Measurements from ENCODE around the gene ZNF789.
A peak's percentile ranks its signal among the peaks of the same experiment; 100 is the strongest.
"Not testable (repeated sequence)": the region's sequence is repeated elsewhere in the genome, so short reads cannot be mapped to it uniquely, and the experiment has no call there.

The ZNF789 gene

DNA sequence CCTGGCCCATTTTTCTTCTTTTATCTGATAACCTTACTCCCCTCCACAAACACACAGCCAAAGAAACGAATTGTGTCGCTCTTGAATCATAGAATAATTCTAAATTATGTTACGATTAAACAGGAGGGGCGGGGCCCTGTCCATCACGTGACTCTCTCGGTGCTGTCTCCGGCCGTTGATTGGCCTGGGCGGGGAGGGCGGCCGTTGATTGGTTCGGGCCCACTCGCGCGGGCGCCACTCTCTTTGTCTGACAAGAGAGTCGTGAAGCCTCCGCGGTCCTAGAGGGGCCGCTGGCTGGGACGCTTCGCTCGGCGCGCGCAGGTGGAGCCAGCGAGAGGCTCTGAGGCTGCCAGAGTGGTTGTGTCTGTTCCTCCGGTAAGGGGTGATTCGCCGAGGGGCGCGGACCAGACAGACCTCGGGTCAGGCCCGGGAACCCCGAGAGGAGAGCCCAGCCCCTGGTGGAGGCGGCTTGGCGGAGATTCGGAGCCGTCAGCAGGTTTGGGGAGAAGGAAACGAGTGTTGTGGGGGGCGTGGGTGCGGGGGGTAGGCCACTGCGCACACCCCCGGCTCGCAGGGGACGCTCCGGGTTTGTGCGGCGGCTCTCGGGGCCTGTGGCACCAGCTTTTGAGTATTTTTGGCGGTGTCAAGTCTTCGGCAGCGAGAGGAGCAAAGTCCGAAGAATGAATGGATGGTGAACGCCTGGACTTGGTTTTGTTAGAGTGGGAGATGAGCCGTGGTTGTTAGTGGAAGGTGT is at the start of gene ZNF789:
ZNF789 (plus strand) TSS at position 330 of the 754 bp plus-strand sequence. CDS start 3,567 bp downstream, outside the sequence.
- peak; percentile 96 for DNase-seq

DNA sequence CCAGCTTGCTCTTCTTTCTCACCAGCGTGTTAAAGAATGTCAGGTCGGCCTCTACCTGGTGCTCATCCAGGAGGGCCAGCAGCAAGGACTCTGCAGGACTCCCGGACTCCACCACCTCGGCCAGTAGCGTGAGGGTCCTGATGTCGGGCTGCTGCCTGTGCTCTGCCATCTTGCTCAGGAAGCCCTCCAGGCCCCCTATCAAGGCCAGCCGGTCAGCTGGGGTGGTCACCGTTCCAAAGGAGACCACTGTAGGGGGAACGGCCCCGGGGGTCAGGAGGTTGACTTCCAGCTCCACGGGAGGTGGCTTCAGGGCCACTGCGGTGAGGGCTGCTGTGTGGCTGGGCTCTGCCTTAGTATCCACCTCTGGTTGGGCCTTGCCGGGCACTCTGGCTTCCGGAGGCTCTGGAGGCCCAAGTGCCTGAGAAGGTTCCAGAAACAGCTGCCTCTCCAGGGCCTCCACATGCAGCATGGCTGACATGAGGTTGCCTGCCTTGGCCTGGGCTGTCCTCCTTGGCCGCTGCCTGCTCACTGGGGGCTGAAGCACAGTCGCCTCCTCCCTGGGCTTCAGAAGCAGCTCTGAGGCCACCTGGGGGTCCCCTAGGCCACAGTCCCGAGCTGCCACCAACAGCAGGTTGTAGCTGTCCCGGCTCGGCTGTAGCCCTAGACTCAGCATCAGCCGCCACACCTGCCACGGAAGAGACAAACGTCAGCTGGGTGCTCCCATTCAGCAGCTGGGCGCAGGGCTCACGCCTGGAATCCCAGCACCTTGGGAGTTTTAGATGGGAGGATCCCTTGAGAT is 47.6 kb upstream of the ZNF789 start:
- DNase-seq, result no peak

DNA sequence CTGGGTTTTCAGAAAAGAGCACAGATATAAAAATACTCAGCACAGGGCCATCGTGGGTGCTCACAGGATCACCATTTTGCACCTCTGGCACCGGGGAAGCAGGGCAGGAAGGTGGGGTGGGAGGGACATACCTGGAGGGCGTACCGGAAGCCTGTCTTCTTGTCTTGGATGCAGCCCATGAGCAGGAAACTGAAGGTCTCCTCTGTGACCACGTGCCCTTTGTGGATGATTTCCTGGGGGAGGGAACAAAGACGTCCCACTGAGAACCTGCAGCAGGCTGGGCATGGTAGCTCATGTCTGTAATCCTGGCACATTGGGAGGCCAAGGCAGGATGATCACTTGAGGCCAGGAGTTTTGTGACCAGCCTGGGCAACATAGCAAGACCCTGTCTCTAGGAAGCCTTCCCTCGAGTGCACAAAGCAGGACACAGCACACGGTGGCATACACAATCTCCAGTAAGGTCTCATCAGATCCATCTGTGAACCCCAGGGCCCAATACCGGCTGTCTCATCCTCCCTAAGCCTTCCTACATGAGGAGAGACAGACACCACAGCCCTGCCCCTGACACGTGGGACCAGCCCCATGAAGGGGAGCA is 43.6 kb upstream of the ZNF789 start:
- DNase-seq, result no peak

DNA sequence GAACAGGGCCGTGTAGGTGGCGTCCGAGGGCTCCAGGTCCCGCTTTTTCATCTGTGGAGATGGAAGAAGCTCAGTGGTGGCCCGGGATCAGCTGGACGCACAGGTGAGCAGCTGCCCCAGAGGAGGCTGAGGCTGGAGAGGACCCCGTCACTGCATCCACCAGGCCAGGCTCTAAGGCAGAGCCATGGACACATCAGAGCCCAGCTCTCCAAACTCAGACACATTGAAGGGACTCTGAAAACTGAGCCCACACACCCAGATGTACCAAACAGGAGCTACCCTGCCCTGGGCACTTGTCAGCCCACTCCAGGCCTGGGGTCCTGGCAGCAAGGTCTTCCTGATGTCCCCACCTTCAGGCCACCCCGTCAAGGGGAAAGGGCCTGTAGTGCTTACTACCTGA is 42.9 kb upstream of the ZNF789 start:
- DNase-seq, result no peak

DNA sequence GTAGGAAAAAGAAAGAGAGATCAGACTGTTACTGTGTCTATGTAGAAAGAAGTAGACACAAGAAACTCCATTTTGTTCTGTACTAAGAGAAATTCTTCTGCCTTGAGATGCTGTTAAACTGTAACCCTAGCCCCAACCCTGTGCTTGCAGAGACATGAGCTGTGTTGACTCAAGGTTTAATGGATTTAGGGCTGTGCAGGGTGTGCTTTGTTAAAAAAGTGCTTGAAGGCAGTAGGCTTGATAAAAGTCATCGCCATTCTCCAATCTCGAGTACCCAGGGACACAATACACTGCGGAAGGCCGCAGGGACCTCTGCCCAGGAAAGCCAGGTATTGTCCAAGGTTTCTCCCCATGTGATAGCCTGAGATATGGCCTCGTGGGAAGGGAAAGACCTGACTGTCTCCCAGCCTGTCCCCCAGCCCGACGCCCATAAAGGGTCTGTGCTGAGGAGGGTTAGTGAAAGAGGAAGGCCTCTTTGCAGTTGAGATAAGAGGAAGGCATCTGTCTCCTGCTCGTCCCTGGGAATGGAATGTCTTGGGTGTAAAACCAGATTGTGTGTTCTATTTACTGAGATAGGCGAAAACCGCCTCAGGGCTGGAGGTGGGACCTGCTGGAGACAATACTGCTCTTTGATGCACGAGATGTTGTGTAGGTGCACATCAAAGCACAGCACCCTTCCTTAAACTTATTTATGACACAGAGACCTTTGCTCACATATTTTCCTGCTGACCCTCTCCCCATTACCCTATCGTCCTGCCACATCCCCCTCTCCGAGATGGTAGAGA is 40.7 kb upstream of the ZNF789 start:
- not testable (repeated sequence) for DNase-seq

DNA sequence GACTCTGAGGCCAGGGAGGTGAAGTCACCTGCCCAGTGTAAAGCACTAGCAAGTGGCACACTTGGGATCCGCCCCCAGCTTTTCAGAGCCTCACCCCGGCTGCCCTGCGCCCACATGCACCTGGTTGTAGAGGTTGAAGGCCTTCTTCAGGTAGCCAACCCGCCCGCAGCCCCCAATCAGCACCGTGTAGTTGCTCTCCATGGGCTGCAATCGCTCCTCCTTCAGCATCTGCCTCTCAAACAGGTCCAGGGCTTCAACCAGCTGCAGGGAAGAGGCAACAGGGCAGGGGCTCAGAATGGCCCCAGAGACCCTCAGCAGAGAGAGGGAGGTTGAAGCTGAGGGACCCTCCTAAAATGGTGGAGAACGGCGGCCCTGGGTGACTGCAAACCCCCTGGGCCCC is 39.5 kb upstream of the ZNF789 start:
- no peak for DNase-seq

DNA sequence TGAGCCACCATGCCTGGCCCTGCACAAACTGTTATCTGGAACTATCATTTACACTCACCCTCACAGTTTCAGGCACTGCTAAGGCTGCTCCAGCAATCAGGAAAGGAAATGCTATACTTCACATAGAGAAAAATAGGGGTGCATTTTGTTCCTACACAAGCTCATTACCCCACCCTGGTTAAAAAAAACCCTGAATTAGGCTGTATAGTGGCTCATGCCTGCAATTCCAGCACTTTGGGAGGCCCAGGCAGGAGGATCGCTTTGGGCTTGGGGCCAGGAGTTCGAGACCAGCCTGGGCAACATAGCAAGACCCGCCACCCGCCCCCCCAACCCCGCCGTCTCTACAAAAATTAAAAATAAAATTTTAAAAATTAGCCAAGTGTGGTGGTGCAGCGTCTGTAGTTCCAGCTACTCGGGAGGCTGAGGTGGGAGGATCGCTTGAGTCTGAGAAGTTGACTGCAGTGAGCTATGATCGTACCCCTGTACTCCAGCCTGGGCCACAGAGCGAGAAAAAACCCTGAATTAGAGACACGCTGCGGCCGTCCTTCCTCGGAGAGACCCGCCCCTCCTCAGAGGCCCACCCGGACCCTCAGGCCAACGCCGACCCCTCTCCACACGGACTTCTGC is 34.6 kb upstream of the ZNF789 start:
- DNase-seq, result no peak

DNA sequence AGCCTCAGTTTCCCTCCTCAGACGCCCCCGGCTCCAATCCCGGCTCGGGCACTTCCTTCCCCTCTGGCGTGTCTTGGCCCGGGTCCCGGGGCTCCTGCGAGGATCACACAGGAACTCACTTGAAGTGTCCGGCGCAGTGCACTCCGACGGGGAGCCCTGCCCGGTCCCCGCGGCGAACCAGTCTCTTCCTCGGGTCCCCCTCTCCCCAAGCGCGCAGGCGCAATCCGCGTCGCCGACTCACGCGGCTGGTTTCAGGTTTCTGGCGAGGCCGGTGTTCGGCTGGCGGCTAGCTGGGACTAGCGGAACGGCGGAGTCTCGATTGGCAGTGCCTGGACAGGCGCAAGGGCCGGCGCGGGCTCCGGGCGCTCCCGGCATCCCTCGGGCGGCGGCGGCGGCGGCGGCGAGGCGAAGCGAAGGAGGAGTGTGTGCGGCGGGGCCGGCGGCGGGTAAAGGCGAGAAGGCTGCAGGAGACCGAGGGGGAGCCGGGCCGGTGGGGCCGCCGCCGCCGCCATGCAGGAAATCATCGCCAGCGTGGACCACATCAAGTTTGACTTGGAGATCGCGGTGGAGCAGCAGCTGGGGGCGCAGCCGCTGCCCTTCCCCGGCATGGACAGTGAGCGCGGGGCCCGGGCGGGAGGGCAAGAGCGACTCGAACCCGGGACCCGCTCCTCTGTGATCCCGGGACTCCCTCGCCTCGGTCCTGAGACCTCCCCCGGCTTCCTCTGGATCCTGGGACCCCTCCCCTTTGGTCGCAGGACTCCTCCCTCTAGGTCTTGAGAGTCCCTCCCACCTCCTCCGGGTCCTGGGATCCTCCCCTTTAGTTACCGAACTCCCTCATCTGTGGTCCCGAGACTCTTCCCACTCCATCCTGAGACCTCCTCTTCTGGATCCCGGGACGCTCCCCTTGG is 33.9 kb upstream of the ZNF789 start, which contains the start of the genes CPSF4 and PTCD1:
CPSF4 (plus strand) TSS at position 371 of the 908 bp plus-strand sequence; CDS start at position 511, 140 bp downstream.
PTCD1 (minus strand) TSS at position 226 of the 908 bp plus-strand sequence. CDS start 3,556 bp downstream, outside the sequence.
- DNase-seq, result peak; percentile 89

DNA sequence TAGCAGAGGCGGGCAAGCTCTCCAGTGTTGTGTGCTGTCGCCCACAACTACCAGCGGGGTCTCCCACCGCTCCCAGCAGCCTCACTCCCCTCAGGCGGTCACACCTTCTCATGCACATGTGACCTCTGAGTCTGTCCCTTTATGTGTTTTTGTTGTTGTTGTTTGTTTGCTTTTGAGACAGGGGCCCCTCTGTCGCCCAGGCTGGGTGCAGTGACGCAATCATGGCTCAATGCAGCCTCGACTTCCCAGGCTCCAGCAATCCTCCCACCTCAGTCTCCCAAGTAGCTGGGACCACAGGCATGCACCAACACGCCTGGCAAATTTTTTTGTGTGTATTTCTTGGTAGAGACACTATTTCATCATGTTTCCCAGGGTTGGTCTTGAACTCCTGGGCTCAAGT is 32.5 kb upstream of the ZNF789 start:
- no peak for DNase-seq

DNA sequence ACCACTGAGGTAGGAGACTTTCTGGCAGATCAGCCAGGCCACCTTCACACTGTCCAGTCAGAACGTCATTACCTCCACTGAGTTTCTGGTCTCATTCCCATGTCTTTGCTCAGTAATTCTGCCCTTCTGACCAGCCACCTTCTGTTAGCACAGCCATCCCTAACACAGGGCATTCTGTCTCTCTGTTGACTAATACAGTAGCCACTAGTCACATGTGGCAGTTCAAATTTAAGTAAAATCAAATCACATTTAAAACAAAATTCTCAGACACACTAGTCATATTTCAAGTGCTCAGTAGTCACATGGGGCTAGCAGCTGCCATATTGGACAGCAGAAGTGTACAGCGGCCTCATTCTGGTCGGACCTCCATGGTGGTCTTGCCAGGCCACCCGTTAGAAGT is 26.6 kb upstream of the ZNF789 start:
- DNase-seq, result no peak

DNA sequence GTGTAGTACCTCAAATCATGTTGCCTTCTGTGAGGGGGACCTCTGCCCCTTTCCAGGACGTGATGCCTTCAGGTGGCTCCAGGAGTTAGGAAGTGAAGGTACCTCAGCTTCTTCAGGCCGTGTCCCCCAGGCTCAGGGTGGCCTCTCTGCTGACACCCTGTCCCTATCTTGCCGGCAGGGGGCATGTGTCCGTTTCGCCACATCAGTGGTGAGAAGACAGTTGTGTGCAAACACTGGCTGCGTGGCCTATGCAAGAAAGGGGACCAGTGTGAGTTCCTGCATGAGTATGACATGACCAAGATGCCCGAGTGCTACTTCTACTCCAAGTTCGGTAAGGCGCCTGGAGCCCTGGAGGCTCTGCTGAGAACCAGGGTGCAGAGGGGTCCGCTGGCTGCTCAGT is 24.7 kb upstream of the ZNF789 start:
- DNase-seq, result no peak

DNA sequence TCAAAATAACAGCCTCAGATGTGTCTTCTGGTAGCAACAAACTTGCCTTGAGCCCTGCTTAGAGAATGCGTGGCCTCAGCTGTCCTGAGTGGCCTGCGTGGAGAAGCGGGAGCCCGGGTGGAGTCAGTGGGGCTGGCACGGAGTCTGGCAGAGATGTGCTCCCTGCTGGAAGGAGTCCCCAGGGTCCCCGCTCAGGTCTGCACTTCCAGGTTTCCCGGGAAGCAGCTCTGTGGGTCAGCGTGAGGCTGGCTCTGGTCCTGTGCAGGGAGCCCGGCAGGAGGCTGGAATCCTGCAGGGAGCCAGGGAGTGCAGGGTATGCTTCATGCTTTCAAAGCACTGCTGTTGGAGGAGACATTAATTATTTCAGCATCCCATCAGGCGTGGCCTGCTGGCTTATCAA is 23.8 kb upstream of the ZNF789 start:
- DNase-seq, result no peak

DNA sequence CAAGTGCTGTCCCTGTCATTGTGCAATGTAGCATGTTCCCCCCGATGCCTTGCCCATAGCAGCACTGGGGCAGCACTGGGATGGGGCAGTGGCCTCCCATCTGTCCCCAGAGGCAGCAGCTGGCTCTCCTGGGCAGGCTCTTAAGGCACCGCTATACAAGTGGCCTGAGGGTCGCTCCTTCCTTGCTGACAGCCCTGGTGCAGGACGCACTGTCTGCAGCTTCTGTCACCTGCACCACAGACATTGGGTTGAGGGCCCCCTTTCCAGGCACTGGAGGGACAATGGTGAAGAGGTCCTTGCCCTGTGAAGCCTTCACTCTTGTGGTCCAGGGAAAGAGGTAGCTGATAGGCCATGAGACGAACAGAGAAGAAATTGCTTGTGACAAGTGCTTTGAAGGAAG is 23.4 kb upstream of the ZNF789 start:
- no peak for DNase-seq

DNA sequence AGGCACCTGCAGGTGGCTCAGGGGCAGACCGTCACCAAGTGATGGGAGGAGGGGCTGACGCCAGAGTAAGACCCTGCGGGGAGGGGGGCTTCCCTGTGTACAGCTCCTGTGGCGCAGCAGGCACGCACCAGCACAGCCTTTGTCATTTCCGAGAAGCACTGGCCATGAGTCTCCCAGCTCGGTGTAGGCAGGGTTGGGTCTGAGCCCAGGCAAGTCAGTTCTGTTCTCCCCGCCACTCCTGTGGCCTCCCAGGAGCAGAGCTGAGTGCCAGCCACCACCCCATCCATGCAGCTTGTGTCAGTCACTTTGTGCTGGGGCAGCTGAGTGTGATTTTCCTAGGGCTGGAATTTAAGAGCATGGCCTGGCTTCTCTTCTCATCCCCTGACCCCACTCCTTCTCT is 20.8 kb upstream of the ZNF789 start:
- no peak for DNase-seq

DNA sequence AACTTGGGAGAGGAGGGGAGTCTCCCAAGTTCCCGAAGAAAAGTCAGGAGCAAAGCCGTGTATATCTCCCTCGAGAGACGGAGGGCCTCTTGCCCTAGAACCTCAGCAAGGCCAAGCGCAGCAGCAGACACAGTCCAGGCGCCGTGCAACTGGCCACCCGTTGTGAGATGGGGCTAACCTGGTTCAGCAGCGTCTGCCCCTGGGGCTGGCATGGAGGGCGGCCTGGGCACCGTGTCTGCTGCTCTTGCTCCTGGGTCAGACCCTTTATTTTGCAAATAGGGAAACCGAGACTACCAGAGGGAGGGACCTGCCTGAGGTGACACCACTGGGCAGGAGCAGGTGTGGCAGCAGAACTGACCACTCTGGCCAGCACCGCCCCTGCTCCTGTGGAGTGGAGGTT is 20.1 kb upstream of the ZNF789 start:
- DNase-seq, result no peak

DNA sequence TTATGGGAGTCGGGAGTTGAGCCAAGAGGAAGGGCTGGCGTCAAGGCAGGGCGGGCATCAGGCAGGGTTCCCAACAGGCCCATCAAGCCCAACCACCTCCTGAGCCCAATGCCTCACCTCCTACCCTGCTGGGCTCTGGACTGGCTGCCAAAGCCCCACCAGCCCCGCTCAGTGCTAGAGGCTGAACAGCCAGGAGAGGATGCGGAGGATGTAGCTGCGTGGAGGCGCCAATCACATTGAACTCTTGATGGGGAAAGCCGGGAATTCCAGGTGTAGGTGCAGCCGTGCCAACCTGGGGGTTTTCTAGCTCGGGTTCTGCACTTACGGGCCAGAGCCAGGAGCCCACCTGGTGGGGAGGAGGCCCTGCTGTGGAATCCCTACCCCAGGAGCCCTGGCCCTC is 19.6 kb upstream of the ZNF789 start:
- no peak for DNase-seq

DNA sequence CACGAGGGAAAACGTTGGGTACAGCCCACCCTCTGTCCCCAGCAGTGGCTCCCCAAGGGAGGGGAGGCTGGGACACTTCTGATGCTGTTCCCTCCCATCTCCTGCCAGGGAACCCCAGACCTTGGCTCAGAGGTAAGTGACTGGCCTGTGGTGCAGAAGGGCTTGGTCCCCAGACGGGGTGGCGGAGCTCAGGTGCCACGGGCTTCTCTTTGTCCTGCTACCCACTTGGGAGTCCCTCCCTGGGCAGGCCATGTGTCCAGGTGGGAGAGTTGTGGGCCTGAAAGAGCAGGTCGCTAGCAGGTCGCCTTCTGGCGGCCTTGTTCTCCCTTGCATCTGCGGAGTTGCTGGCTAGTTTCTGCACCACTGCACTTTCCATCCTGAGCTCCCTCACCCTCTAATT is 16.8 kb upstream of the ZNF789 start:
- DNase-seq, result no peak

DNA sequence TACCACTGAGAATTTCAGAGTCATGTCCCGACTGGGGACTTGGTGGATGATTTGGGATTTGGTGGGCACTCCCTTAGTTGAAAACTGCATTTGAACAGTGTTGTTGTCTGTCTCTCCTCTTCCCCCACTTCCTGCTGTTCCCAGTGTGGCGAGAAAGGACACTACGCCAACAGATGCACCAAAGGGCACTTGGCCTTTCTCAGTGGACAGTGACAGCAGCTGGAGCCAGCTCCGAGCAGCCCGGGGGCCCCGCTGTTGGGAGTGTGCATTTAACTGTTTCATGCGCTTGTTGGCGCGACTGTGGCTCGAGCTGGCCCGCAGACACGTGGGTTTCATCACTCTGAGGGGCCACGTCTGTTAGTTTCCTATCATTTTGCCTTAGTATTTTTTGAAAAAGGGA is 16.4 kb upstream of the ZNF789 start:
- DNase-seq, result no peak

DNA sequence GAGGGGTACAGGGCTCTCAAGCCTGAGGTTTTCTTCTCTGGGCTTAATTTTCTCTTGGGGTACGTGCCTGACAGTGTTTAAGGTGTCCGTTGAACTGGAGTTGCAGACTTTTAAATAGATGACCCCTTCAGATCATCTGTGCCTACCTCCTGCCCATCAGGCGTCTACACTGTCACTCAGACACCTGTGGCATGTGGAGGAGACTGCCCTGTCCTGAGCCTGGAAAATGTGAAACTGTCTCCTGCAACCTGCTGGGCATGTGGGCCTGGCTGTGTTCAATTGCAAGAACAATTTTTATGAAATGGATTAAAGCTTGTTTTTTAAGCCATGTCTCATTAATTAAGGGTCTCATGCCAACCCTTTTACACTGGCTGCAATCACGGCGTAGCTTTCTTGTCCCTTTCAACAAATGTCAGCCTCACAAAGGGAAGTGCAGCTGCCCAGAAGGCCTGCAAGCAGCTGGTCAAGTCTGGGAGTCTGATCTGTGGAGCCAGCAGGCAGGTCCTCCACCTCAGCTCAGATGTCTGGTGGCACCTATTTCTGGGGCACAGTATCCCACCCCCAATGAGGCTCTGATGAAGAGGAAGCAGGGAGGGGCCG is 15.5 kb upstream of the ZNF789 start:
- no peak for DNase-seq

DNA sequence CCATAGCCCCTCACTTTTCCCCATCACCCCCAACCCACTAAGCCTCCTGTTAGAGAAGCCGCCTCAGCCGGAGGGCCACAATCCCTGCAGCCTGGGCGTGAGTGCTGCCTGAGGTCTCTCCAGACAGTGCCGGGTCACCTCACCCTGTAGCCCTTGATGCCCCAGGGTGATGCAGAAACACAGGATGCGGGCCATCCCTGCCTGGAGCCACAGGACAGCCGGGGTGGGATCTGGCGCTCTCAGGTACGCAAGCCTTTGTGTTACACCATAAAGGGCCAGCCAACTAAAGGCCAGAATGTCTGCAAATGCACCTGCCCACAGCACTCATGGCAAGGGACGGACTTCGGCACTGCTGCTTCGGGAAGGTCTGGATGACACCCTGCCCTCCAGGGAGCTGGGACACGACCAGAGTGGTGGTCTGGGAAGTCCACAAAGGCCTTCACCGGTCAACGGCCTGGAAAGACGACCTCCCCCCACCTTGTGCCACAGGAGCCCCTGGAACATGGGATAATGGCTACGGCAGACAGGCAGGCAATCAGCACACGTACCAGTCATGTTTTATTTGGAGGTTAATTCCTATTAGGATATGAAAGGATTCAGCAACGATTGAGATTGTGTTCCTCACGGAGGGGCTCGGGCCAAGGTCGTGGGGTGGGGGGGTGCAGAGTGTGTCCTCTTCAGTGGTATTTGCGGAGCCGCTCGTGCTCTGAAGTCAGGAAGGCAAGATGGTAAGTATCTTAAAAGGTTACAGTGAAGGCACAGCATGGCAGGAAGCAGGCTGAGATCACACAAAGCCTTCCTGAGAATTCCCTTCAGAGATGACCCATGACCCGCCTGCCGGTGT is 14.8 kb upstream of the ZNF789 start:
- DNase-seq, result no peak

Data from NCI-H774 (cell line).